Testis (tissue), 3 donors: Measurements from ENCODE around the gene CCDC144A. TPM values are rescaled to one million over a fixed set of nuclear protein-coding genes. Genes with fewer than 3 reads are reported as not detected.
"Not testable (repeated sequence)": the region's sequence is repeated elsewhere in the genome, so short reads cannot be mapped to it uniquely, and the experiment has no call there.

Source experiments
- DNase-seq: peaks from one replicate; pipeline ENCODE4 v3.0.0-alpha.2; 2019
- H3K27ac ChIP-seq, 2 donors: fragments of 200-600 bp; sonication (generic); one replicate each; pipeline ENCODE4 v1.5.1; 2019
- H3K27me3 ChIP-seq: fragments of 200-600 bp; sonication (generic); one replicate; pipeline ENCODE4 v1.5.1; 2019
- H3K36me3 ChIP-seq: fragments of 200-600 bp; sonication (generic); one replicate; pipeline ENCODE4 v1.5.1; 2017; ENCODE audit warnings: low read depth; ENCODE audit errors: missing control alignments
- H3K4me1 ChIP-seq: fragments of 200-600 bp; sonication (generic); one replicate; pipeline ENCODE4 v1.5.1; 2019
- H3K4me3 ChIP-seq, 2 donors: fragments of 200-600 bp; sonication (generic); one replicate each; pipeline ENCODE4 v1.5.1; 2017 to 2019
- H3K9me3 ChIP-seq: fragments of 200-600 bp; sonication (generic); one replicate; pipeline ENCODE4 v1.5.1; 2017
- WGBS, 2 donors: methylation state at CpG; one replicate each; pipeline ENCODE4 v1.1.5; 2018; 5-methylcytosine and 5-hydroxymethylcytosine counted together
- intact Hi-C: fragments of 100-400 bp; cut with DNase I; formaldehyde crosslinking; loops from one replicate; pipeline ENCODE4 v1.15.1; 2023; ENCODE audit warnings: low total_unique reads
- polyA plus RNA-seq: library from polyadenylated mRNA; stranded (reverse); fragments of 350-450 nt; fragmentation: Illumina TruSeq; extraction: RNeasy Lipid Tissue Mini Kit (QIAGEN cat#74804); gene quantifications from one replicate; pipeline ENCODE4 v1.2.3, GENCODE V29; 2014; ENCODE audit warnings: low read depth, low replicate concordance; ENCODE audit not compliant: insufficient read depth
- total RNA-seq, 2 donors: library from RNA; depleted of rRNA; stranded (reverse); fragments of >200 nt; gene quantifications; one replicate each; pipeline ENCODE4 v1.2.3, GENCODE V29; 2016
- TF ChIP-seq, protein P1 (sequence below), 3 experiments: fragments of 450-650 bp in 2 of 3; fragments of 200-600 bp in 1 of 3; sonication (generic) in 1 of 3; IDR thresholded peaks; one replicate each; pipeline ENCODE4 v1.5.1; 2016 to 2019; ENCODE audit warnings: antibody characterized with exemption in 3 of 3, mild to moderate bottlenecking in 2 of 3, moderate library complexity in 1 of 3

Gene CCDC144A
- total and polyA plus RNA-seq, 3 donors from 2014 or later: 8.9 to 144 (median 97.8) TPM

DNA sequence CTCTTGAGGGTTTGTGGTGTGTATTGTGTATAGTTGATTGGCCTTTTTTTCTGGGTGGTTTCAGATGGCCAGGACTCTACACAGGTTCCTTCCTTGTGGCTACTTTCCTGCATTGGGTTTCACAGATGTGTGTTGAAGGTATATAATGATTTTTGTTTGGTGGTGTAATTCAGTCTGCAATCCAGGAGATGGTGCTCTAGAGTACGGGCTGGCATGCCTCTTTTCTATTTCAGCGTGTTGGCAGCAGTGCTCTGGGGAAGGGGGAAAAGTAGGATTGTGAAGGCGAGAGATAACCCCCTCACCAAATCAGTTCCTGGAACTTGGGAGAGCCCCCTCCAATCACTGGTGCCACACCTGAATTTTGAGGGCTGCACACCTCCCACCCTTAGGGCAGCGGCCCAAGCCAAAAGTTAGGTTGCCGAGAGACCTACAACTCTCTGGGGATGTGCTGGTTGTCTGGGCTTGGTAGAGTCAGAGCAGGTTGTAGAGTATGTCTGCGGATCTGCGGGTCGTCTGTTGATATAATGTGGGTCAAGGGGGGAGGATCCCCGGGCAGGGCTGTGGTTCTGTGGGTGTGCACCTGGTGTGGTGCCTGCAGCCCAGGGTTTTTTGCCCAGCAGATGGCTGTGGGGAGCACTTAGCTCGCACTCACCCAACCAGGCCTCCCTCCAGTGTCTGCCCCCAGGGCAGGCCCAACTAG is 61.3 kb downstream of the CCDC144A start:
- H3K27me3 ChIP-seq, H3K36me3 ChIP-seq, H3K4me1 ChIP-seq, H3K27ac ChIP-seq, DNase-seq, H3K4me3 ChIP-seq, intact Hi-C loops, H3K9me3 ChIP-seq: not testable (repeated sequence)
- 34 to 42% methylated on average over 3 to 5 of the region's 10 CpGs for WGBS, 2 donors
- TF ChIP-seq, protein P1, sequence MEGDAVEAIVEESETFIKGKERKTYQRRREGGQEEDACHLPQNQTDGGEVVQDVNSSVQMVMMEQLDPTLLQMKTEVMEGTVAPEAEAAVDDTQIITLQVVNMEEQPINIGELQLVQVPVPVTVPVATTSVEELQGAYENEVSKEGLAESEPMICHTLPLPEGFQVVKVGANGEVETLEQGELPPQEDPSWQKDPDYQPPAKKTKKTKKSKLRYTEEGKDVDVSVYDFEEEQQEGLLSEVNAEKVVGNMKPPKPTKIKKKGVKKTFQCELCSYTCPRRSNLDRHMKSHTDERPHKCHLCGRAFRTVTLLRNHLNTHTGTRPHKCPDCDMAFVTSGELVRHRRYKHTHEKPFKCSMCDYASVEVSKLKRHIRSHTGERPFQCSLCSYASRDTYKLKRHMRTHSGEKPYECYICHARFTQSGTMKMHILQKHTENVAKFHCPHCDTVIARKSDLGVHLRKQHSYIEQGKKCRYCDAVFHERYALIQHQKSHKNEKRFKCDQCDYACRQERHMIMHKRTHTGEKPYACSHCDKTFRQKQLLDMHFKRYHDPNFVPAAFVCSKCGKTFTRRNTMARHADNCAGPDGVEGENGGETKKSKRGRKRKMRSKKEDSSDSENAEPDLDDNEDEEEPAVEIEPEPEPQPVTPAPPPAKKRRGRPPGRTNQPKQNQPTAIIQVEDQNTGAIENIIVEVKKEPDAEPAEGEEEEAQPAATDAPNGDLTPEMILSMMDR (IDR thresholded peaks at IDR 0.05): peak in 2 of 3 experiments; percentile 37 to 53

DNA sequence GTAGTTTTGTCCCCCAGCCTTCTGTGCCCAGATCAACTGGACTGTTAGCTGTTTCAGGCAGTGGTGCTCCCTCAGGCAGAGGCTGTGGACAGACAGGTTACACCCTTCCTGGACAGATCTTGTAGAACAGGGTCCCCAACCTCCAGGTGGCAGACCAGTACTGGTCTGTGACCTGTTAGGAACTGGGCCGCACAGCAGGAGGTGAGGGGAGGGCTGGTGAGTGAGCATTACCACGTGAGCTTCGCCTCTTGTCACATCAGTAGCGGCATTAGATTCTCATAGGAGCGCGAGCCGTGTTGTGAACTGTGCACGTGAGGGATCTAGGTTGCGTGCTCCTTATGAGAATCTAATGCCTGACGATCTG is 61.9 kb downstream of the CCDC144A start:
- H3K4me1 ChIP-seq, DNase-seq, H3K27ac ChIP-seq, H3K36me3 ChIP-seq, H3K27me3 ChIP-seq, intact Hi-C loops, H3K4me3 ChIP-seq, H3K9me3 ChIP-seq: not testable (repeated sequence)
- 88 to 93% methylated on average over 6 of the region's 10 CpGs for WGBS, 2 donors

DNA sequence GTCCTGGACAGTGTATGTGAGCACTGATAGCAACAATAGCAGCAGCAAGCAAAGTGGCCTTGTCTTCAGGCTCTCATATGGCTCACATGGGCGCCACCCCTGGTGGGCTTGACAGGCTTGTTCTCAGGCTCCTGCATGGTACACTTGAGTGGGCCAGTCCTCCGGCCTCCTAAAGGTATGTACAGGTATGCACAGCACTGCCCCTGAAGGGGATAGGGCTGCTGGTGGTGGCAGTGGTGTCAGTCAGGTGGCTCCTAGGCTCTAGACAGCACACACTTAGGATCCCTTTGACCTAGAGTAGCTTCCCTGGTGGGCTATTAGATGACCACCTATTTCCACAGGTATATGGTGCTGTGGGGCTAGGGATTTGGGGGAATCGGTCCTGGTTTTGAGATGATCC is 67.5 kb downstream of the CCDC144A start:
- H3K4me3 ChIP-seq, intact Hi-C loops, DNase-seq, H3K4me1 ChIP-seq, H3K27me3 ChIP-seq, H3K36me3 ChIP-seq, H3K9me3 ChIP-seq, H3K27ac ChIP-seq: not testable (repeated sequence)
- 100% methylated on average over 1 of the region's 3 CpGs for WGBS, 2 donors

GRCh38 chr17:16758177-16758576 is 68.1 kb downstream of the CCDC144A start:
- DNase-seq, H3K9me3 ChIP-seq, H3K4me3 ChIP-seq, H3K27me3 ChIP-seq, H3K4me1 ChIP-seq, H3K36me3 ChIP-seq, H3K27ac ChIP-seq, intact Hi-C loops: not testable (repeated sequence)
- 79 to 91% methylated on average over 2 to 3 of the region's 3 CpGs for WGBS, 2 donors

DNA sequence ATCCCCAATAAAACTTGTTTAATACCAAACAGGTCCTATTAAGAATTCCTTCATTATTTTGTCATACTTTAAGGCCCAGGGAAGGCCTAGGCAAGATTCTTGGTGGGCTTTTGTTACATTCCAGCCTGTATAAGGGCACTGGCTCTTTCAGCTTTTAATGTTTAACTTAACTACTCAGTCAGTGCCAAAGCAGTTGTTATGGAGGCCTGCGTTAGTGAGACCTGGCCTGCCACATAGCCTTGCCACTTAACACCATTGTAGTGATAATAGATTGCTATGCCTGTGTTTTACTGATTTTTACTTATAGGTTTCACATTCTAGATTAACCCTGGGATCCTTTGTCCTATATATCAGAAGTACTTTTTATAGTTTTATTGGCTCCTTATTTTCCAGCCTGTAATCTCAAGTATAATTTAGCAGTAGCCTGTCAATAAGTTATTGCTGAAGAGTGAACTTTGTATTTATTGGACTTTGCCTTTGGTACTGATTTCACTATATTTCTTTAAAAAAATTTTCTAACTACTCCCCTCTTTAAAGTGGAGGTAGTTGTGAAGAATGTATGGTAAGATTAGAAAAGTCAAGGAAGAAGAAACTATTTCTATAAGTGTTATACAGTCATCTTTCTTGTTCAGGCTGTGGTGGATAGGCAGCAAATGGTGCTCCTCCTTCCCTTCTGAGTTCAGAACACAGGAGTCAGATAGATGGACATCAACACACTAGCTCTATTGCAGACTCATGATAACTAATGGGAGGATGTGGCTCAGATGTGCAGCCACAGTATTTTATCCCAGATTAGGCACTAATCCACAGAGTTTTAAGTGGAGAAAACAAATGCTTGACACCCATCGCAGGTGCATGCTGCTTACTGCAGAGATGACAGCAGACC is 78.5 kb downstream of the CCDC144A start:
- H3K27ac ChIP-seq, H3K4me1 ChIP-seq, H3K4me3 ChIP-seq, intact Hi-C loops, H3K9me3 ChIP-seq, DNase-seq, H3K36me3 ChIP-seq, H3K27me3 ChIP-seq: not testable (repeated sequence)
- 94 to 100% methylated on average over 1 to 2 of the region's 2 CpGs for WGBS, 2 donors

GRCh38 chr17:16772394-16773145 is 82.5 kb downstream of the CCDC144A start:
- H3K36me3 ChIP-seq, intact Hi-C loops, H3K9me3 ChIP-seq, DNase-seq, H3K4me3 ChIP-seq, H3K27ac ChIP-seq, H3K4me1 ChIP-seq, H3K27me3 ChIP-seq: not testable (repeated sequence)
- WGBS, 2 donors: 80 to 87% methylated on average over 1 to 3 of the region's 4 CpGs

DNA sequence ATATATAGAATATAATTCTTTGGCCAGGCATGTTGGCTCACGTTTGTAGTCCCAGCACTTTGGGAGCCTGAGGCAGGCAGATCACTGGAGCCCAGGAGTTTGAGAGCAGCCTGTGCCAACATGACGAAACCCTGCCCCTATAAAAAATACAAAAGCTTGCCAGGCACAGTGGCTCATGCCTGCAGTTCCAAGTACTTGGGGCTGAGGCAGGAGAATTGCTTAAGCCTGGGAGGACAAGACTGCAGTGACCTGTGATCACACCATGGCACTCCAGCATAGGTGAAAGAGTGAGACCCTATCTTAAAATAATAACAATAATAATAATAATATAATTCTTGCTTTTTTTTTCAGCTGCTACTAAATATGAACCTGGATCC is 83.1 kb downstream of the CCDC144A start:
- H3K27me3 ChIP-seq, H3K4me3 ChIP-seq, H3K27ac ChIP-seq, H3K9me3 ChIP-seq, intact Hi-C loops, H3K36me3 ChIP-seq, H3K4me1 ChIP-seq, DNase-seq: not testable (repeated sequence)
- WGBS, 2 donors: 100% methylated on average over 1 of the region's 2 CpGs; no CpG with 5 or more reads in 1 of the 2 donors

DNA sequence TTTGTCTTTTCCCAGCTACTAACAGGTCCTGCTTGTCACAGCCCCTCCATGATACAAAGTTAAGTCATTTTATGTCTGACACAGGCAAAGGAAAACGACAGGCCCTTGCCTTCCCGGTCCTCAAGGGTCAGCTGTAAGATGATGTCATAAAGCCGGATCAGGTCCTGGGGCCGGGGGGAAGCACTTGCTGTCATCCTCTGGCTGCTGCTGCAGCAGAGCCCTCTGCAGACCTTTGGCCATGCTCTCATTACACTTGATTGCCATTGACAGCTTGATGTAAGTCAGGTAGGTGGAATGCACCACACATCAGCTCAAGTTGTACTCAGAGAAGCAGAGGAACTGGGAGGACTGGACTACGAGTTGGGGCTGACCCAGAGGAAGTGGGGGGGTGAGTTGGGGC is 97.8 kb downstream of the CCDC144A start:
- 49 to 62% methylated on average over 5 of the region's 5 CpGs for whole genome bisulfite sequencing, 2 donors

DNA sequence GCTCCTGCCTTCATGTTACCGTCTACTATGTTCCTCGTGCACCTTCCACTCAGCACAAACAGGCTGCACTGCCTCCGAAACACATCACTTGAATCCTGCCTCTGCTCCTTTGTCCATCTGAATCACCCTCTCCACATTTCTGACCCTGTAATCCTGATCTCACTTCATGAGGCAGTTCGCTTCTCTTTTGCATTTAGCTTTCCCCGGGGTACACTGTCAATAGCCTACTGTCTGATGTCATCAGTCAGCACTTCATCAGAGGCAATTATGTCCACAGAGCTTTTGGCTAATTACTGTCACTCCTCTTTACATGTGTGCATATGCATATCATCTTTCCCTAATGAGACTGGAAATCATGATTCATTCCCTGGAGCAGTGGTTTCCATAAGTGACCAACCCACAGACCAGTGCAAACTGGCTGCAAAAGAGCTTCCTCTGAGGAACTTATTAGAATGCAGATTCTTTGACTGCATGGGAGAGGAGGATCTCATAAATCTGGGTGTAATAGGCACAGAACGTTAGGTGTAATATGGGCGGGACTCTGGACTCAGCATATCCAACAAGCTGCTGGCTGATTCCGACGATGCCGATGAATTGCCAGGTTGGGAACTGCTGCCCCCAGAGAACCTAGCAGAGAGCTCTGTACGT is 99.0 kb downstream of the CCDC144A start:
- H3K36me3 ChIP-seq, H3K4me1 ChIP-seq, H3K9me3 ChIP-seq, H3K27ac ChIP-seq, H3K4me3 ChIP-seq, DNase-seq, intact Hi-C loops, H3K27me3 ChIP-seq: not testable (repeated sequence)
- WGBS, 2 donors: 71 to 91% methylated on average over 4 to 6 of the region's 11 CpGs

More for the DNA sequence above, 97.8 kb downstream of the CCDC144A start:
- H3K4me3 ChIP-seq, H3K27me3 ChIP-seq, H3K9me3 ChIP-seq, intact Hi-C loops, H3K4me1 ChIP-seq, H3K27ac ChIP-seq, H3K36me3 ChIP-seq, DNase-seq: not testable (repeated sequence)

DNA sequence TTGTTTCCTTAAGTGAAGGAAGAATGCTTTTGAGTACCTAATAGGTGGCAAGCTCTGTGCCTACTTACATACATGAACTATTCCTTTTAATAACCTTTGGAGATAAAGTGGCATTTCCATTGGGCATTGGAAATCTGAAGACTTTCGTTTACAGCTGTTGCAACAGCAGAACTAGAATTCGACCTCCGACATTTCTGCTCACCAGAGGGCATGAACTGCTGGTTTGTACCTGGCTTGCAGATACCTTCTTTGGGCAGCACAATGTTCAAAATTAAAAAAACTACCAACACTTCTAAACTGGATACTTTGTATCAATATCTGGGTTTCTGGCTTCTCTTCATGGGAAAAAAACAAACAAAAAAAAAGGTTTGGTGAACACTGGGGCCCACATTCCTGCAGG is 99.6 kb downstream of the CCDC144A start:
- DNase-seq, H3K4me3 ChIP-seq, H3K27me3 ChIP-seq, intact Hi-C loops, H3K4me1 ChIP-seq, H3K27ac ChIP-seq, H3K9me3 ChIP-seq, H3K36me3 ChIP-seq: not testable (repeated sequence)
- WGBS, 2 donors: 94% methylated on average over 3 of the region's 3 CpGs; no CpG with 5 or more reads in 1 of the 2 donors
